DMS 273 (cell line): Measurements from ENCODE around the gene DENND1A.

Experiments
- DNase-seq: peaks from one replicate; lab custom pipeline; 2025; ENCODE audit not compliant: unreplicated experiment; lab: John Stamatoyannopoulos, UW

Gene DENND1A

DNA sequence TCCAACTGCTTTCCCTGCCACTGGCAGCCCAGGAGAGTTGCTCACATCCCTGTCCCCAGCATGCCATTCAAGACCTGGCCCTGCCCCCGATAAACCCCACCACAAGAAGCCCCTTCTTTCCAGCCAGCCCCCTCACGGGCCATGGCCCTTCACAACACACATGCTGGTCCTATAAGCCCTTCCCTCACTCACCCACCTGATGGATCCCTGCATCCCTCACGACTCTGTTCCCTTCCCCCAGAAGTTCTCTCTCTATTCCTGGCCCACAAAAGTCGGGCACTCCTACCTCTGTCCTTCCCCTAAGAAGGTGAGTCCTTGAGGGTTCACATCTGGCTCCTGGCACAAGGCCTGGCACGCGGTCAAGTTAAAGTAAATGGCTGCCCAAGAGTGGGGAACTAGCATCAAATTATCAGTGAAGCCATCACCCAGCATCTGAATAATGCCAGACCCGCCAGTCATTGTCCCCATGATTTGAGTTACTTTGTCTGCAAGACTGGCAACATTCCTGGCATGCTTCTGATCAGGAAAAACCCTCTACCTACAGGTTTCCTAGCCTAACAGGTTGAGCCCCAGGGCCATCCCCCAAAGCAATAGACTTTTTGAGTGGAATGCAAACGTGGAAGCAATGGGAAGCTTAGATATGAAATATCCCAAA, 508.0 kb downstream of the DENND1A start:
- DNase-seq = no peak

DNA sequence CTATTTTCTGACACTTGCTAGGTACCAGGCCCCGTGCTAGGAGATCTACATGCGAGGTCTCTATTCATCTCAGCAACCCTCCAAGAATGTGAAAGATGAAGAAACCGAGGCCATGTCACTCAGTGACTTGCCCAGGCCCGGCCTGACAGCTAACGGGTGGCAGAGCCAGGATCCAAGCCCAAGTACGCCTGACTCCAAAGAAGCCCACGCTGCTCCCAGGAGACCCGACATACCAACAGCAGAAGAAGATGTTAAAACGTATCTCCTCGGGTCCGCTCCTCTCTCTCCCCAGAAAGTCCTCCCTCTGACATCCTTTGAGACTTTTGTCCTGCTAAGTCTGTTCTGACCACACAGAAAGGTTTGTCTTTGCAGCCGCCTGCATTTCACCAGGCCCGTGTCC, 508.7 kb downstream of the DENND1A start:
- no peak for DNase-seq

DNA sequence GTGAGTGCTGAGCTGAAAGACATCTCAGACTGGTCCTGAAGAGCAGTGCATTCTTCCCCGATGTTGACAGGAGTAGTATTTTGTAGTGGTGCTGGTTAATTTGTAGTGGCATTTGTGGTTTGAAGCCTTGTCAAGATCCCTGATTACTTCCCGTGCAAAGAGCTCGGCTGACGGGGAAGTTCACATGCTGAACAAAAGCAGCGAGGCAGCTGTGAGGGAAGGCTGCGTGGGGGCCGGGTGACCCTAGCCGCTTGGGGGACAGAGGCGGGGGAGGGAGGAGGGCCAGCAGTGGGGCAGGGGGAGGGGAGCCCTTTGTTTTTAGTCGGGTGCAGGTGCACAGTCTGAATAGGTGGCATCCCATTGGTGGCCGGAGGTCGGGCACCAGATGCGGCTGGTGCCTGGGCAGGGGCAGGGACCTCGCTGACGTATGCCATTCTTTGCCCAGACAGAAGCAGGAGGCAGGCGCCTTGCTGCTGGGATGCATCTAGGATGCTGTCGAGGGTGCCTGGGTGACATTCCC, 509.3 kb downstream of the DENND1A start:
- no peak for DNase-seq

DNA sequence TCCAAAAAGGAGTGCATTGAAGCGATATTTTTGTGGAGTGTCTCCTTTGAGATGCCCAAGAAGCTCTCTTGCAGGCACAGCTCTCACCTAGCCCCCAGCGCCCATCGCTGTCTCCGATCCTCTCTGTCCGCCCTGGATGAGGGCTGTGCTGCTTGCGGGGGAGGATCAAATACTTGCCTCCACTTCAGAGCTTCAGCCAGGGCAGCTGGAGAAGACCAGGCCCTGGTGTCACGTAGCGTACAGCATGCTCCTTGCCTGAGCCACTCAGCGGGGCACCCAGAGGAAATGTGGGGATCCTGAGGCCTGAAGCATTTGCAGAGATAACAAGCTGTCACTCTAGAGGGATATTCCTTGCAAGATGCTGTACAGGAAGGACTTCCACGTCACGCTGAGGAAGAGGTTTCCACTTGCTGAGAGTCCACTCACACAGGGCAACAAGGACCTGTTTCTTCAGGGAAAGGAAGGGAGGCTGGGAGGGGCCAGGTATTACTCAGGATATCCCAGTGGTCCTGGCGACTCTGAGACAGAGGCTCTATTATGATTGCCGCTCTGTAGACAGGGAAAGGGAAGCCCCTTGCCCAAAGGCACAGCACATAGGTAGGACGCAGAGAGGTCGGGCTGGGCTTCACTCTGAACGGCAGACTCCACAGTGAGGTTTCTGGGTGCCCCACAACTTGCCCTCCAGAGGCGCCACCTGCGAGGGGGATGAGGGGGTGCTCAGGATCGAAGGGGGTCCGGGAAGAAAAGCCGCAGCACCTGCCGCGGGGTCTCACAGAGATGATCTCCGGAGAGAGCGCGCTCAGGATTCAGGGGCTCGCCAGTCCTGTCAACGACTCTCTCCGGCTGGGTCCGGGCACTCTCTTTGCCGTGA, 510.0 kb downstream of the DENND1A start:
- DNase-seq = no peak

- DNase-seq = no peak
Measured at GRCh38 chr9:123419091-123419490, 510.8 kb downstream of the DENND1A start.

DNA sequence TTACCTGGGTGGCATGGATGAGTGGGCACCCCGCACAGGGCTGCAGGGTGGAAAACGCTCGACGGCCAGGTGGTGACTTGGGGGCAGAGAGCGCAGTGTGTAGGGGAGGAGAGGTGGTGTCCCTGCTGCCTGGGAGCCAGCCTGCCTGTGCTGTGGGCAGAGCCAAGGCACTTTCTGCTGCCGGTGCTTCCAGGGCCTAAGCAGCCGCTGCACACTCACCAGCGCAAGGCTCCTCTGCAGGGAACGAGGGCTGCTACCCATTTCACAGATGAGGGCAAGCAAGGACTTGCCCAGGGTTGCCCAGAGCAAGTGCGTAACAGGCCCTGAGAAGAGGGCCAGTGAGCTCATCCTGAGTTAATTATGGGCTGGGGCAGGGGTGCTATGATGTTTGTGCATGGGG, 511.4 kb downstream of the DENND1A start:
- DNase-seq = no peak

- no peak for DNase-seq
Measured at GRCh38 chr9:123418052-123418430, 511.9 kb downstream of the DENND1A start.

- DNase-seq = no peak
Measured at GRCh38 chr9:123417289-123418051, 512.5 kb downstream of the DENND1A start.

DNA sequence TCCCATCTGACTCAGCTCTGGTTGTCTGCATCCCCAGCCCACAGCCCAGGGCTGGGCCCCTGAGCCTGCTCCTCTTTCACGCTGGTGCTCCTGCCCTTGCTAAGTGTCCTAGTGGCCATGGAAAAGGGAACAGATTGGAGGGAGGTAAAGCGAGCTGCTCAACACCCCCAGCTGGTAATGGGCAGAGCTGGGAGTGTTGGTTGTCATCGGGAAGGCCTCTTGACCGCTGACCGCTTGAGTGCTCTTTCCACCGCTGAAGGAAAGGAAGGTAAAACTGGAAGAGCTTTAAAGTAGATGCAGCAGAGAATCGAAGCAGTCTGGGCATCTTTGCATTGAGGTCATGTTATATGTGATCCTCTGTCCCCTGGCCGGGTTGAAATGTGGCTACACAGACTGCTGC, 513.8 kb downstream of the DENND1A start:
- DNase-seq = no peak

GRCh38 chr9:123414936-123415930, 514.7 kb downstream of the DENND1A start:
- no peak for DNase-seq

GRCh38 chr9:123414204-123414603, 515.7 kb downstream of the DENND1A start:
- no peak for DNase-seq

GRCh38 chr9:123412171-123412820, 517.6 kb downstream of the DENND1A start:
- DNase-seq = no peak

- no peak for DNase-seq
Measured at GRCh38 chr9:123411636-123412035, 518.3 kb downstream of the DENND1A start.

GRCh38 chr9:123411191-123411590, 518.7 kb downstream of the DENND1A start:
- no peak for DNase-seq

GRCh38 chr9:123410281-123410910, 519.5 kb downstream of the DENND1A start:
- DNase-seq = no peak

- no peak for DNase-seq
Measured at GRCh38 chr9:123408313-123409262, 521.3 kb downstream of the DENND1A start.

DNA sequence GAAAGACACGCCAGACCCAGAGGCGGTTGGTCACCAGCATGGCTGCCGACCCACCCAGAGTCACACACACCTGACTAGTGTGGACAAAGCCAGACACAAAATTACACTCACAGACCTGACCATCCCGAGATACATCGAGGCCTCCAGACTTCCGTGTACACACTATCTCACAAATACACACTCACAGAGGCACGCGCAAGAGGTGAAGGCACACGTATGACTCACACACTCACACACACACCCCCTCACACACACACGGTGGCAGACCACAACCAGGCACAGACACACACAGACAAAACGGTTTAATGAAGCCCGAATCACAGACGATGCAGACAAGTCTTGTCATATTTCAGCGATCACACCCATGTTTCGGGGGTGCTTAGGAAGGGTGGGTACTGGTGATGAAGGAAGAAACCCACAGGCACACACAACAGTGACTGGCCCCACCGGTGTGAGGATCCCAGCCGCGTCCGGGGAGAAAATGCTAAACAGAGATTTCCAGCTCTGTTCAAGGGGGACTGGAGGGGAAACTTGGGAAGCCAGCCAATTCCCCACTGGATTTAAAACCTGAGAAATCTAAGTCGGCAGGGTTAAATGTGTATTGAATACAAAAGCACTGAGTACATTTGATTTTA, 522.6 kb downstream of the DENND1A start:
- no peak for DNase-seq
